Stimulated activated CD4-positive, alpha-beta T cell treated with anti-CD3 and anti-CD28 coated beads, TNF-alpha, amount 100 ng/mL, for 24 hours (primary cell): ENCODE results near the gene KRT15.

Experiments used
- DNase-seq, 3 experiments: peaks; one replicate each; pipeline ENCODE4 v3.0.0-alpha.2; 2020; ENCODE audit warnings: low read depth in 3 of 3

Gene KRT15

DNA sequence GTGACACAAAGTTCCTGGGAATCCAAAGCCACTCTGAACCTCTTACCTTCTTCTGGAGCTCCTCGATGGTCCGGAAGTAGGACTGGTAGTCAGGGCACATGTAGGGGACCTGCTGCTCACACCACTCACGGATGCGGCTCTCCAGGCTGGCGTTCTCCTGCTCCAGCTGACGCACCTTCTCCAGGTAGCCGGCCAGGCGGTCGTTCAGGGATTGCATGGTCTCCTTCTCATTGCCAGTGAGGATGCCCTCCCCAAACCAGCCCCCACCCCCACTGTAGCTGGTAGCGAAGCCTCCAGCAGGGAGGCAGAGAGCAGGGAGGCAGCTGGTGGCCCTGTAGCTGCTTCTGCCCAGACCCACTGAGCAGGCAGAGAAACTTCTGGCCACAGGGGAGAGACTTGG lies 38.1 kb downstream of the KRT15 start:
- DNase-seq: no peak

DNA sequence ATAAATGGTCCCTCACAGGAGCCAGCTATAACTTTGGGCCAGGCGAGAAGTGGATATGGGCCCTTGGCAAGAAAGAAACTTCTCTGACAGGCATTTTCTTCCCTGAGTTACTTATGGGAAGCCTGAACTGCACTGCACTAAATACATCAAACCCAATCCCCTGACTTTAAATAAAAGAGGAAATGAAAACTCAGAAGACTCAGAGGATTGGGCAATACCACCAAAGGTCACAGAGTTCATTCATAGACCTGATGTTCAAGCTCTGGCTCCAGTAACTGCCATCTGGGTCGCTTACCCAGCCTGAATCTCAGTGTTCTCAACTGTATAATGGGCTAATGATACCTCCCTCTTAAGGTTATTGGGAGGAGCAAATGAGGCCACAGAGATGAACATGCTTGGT lies 38.6 kb downstream of the KRT15 start:
- no peak for DNase-seq

DNA sequence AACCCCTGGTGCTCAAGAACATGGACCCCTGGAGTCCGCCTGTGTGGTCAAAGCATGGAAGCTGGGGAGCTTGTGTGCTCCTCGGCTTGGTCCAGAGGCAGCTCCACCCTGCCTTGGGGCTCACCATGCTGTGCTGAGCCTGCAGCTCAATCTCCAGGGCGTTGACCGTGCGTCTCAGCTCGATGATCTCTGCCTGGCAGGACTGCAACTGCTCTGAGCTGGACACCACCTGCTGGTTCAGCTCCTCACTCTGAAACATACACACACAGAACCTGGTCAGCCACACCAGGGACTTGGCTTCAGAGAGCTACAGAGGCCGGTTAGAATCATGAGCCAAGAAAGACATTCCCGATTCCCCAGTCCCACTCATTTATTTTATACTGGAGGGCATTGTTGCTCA lies 40.5 kb downstream of the KRT15 start:
- no peak for DNase-seq

DNA sequence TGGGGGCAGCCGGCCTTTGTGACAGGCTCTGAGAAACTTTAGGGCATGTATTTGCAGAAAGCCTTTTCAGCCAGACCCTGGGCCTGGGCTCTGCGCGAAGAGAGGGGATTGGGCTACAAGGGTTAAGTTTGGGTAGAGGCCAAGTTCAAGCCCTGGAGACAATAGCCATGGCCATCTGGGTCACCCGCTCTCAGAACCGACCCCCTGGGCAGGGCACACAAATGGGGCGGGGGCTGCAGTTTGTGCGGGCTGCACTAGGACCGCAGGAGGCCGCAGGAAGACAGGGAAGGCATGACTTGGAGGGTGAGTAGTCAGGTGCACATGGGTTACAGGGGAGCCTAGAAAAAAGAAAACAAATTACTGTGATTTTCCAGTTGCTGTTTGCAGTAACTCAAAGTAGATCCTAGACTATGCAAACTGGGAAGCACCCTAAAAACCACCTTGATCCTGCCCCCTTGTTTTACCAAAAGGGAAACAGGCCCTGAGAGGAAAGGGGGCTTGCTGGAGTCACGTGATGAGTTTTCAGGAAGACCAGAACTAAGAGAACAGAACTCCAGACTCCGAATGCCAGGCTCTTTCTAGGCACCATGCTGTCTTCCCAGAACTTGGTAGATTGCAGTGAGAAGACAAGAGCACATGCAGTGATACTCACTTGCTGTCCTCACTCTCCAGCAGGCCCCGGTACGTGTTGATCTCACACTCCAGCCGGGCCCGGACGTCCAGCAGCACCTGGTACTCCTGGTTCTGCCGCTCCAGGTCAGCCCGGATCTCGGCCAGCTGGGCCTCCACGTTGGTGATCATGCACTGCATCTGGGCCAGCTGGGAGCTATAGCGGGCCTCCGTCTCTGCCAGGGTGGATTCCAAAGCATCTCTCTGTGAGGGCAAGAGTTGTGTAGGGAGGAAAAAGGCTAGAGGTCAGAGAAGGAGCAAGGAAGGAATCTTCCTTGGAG lies 41.5 kb downstream of the KRT15 start:
- no peak for DNase-seq

DNA sequence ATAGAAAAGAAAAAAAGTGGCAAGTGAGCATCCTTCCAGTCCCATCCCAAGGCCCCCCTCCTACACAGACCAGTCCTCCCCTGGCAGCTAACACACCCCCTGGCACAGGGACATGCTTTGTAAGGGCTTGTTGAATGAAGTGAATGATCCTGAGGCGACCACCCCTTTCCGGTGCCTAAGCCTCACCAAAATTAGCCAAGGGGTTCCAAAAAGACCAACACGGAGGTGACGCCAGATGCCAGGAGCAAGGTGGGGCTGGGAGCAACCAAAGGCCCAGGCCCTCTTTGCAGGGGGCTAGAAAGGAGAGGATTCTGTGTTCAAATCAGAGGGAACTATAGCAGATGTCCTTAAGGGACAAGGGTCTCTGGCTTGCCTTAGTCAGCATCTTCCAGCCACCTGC lies 43.3 kb downstream of the KRT15 start:
- no peak for DNase-seq

DNA sequence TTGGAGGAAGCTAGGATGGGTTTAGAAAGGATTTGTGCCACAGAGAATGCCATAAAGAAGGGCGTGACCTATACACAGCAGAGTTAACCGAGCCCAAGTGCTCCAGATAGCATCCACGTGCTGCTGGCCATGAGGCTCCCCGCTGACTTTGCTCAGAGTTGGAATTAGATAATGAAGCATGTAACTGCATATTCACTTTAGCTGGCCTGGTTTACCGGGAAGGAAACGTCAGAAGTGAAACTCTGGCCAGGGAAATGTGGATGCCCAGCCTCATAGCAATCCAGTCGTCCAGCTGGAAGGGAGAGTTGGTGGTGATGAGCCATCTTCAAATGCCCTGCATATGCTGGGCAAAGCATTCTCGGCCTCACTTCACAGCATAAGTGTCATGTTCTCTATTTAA lies 43.8 kb downstream of the KRT15 start:
- DNase-seq: no peak

DNA sequence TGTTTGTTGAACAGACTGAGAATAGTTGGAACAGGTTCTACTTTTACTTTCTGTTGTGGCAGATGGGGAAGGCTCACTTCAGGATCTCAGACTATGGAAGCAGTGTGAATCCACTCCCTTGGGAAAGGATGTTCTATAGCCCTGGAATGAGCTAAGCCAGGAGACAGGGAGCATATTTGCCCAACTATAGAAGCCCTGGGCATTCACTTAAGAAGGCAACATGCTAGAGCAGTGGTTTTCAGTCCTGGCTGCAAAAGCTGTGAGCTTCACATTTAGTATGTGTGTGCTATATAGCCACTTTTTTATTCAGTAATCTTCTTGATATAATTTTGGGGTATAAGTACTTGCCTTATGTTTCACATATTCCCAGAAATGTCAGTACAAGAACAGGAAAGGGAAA lies 50.3 kb downstream of the KRT15 start:
- no peak for DNase-seq

DNA sequence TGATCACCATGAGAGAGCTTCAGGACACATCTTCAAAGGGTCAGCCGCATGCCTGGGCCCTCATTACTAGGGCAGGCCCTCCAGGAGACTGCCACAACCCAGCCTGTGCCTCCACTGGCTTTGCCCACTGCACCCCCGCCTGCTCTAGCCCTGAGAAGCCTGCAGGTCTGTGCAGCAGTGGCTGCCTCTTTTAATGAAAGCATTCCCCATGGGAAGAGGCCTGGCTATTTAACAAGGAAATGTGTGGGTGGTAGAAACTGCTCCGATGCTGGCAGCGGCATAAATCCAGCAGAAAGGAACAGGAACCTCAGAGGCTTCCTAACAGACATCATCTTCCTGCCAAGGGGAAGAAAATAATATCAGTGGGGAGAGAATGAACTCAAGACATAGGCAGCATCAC lies 51.1 kb downstream of the KRT15 start:
- no peak for DNase-seq

DNA sequence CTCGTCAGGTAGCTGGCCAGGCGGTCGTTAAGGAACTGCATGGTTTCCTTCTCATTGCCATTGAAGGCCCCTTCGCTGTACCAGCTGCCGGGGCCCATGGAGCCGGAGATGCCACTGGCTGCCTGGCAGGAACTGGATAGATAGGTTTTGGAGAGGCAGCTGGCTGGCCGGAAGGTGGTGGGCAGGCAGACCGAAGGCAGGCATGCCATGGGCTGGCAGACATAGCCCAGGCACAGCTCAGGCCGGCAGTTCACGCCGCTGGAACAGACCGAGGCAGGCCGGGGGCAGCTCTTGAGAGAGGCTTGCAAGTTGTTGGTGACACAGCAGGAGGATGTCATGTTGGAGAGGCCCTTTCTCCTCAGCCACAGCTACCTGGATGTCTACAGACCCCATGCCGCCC lies 51.7 kb downstream of the KRT15 start, which contains the start of gene KRT32:
TSS of gene KRT32 (minus strand) at position 399 of the 400 bp plus-strand sequence. CDS start at position 338, 61 bp downstream.
- DNase-seq: no peak

DNA sequence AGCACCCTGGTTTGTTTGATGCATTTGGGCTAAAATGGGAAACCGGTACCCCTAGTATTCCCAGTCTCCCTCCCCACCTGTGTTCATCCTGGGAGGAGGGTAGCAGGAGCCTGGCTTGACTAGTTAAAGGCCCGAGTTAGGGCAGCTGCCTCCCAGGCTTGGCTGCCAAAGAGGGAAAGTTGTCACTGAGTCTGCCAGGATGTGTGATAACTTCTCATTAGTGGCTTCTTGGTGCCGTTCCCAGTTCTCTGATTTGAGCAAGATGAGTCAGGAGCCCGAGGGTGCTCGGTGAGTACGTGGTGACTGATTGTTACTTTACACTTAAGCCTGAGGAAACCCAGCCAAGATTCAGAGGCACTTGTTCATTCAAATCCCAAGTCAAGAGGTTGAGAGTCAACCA lies 54.0 kb downstream of the KRT15 start:
- DNase-seq: no peak

DNA sequence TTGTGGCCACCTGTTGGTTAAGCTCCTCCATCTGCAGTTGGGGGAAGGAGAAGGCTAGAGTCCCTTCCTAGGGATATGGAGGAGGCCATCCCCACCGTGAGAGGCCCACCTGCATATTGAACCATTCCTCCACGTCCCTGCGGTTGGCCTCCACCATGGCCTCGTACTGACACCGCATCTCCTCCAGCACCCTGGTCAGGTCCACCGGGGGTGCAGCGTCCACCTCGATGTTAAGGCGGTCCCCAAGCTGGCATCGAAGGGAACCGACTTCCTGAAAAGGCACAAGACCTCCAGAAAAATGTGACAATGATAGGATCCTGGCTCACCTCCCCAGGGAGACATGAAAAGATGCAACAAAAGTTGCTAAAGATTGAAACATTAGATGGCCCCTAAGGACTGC lies 54.5 kb downstream of the KRT15 start:
- no peak for DNase-seq

DNA sequence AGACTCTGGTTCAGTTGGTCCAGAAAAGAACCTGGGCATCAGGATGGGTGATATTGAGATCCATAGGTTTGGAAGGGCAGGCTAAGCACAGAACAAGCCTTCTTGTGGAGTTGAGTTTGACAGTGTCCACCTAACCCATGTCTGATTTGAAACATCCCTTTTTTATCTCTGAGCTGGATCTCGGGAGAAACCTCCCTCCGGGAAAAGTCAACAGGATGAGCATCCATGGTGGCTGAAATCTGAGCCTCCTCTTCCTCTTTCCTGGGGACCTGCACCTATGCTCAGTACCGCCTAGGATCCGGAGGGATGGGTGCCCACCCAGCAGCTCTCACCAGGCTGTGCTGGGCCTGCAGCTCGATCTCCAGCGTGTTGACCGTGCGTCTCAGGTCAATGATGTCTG lies 54.9 kb downstream of the KRT15 start:
- no peak for DNase-seq
